Activated naive CD8-positive, alpha-beta T cell (primary cell): ENCODE data around the gene NCAM2.

Experiments
- H3K27ac Mint-ChIP-seq: one replicate; pipeline ENCODE4 v1.8.0; 2021; ENCODE audit warnings: mixed read lengths
- H3K27me3 Mint-ChIP-seq: one replicate; pipeline ENCODE4 v1.8.0; 2021; ENCODE audit warnings: mixed read lengths
- H3K36me3 Mint-ChIP-seq: one replicate; pipeline ENCODE4 v1.8.0; 2021; ENCODE audit warnings: mixed read lengths
- H3K4me1 Mint-ChIP-seq: one replicate; pipeline ENCODE4 v1.8.0; 2021; ENCODE audit warnings: low read depth, mixed read lengths
- H3K4me3 Mint-ChIP-seq: one replicate; pipeline ENCODE4 v1.8.0; 2021; ENCODE audit warnings: mild to moderate bottlenecking, mixed read lengths
- H3K9me3 Mint-ChIP-seq: one replicate; pipeline ENCODE4 v1.8.0; 2021; ENCODE audit warnings: low read depth, mixed read lengths

The NCAM2 gene

GRCh38 chr21:21290751-21291150 is 292.5 kb downstream of the NCAM2 start:
- Mint-ChIP-seq H3K27ac (no peak overlapping the region), H3K4me1 (no peaks in the 10 kb centered on the region), H3K9me3 (peaks cover 14% of the 10 kb centered on the region), H3K27me3 (no peaks in the 10 kb centered on the region), H3K36me3 (no peaks in the 10 kb centered on the region), H3K4me3 (no peak overlapping the region)

GRCh38 chr21:21291883-21292569 is 293.8 kb downstream of the NCAM2 start:
- Mint-ChIP-seq H3K4me1 (no peaks in the 10 kb centered on the region), H3K4me3 (no peak overlapping the region), H3K36me3 (no peaks in the 10 kb centered on the region), H3K27ac (no peak overlapping the region), H3K27me3 (no peaks in the 10 kb centered on the region), H3K9me3 (peaks cover 14% of the 10 kb centered on the region)

- H3K9me3 Mint-ChIP-seq: peaks cover 11% of the 10 kb centered on the region
- no peaks in the 10 kb centered on the region for H3K27me3 Mint-ChIP-seq
- no peaks in the 10 kb centered on the region for H3K36me3 Mint-ChIP-seq
- no peak overlapping the region for H3K4me3 Mint-ChIP-seq
- no peaks in the 10 kb centered on the region for H3K4me1 Mint-ChIP-seq
- no peak overlapping the region for H3K27ac Mint-ChIP-seq
These were observed 297.1 kb downstream of the NCAM2 start for GRCh38 chr21:21295303-21295702.

- H3K27ac Mint-ChIP-seq: no peak overlapping the region
- no peaks in the 10 kb centered on the region for H3K27me3 Mint-ChIP-seq
- peaks cover 11% of the 10 kb centered on the region for H3K9me3 Mint-ChIP-seq
- H3K4me1 Mint-ChIP-seq: no peaks in the 10 kb centered on the region
- no peak overlapping the region for H3K4me3 Mint-ChIP-seq
- H3K36me3 Mint-ChIP-seq: no peaks in the 10 kb centered on the region
These were observed 299.0 kb downstream of the NCAM2 start for GRCh38 chr21:21297211-21297610.

- Mint-ChIP-seq H3K4me3 (no peak overlapping the region), H3K4me1 (no peaks in the 10 kb centered on the region), H3K36me3 (no peaks in the 10 kb centered on the region), H3K9me3 (no peaks in the 10 kb centered on the region), H3K27me3 (no peaks in the 10 kb centered on the region), H3K27ac (no peak overlapping the region)
These were observed 302.8 kb downstream of the NCAM2 start for GRCh38 chr21:21301013-21301412.

GRCh38 chr21:21309510-21309909 is 311.3 kb downstream of the NCAM2 start:
- H3K27ac Mint-ChIP-seq: no peak overlapping the region
- no peaks in the 10 kb centered on the region for H3K36me3 Mint-ChIP-seq
- no peaks in the 10 kb centered on the region for H3K4me1 Mint-ChIP-seq
- peaks cover 11% of the 10 kb centered on the region for H3K9me3 Mint-ChIP-seq
- H3K4me3 Mint-ChIP-seq: no peak overlapping the region
- H3K27me3 Mint-ChIP-seq: no peaks in the 10 kb centered on the region

- Mint-ChIP-seq H3K4me3 (no peak overlapping the region), H3K36me3 (no peaks in the 10 kb centered on the region), H3K4me1 (no peaks in the 10 kb centered on the region), H3K27me3 (no peaks in the 10 kb centered on the region), H3K9me3 (peaks cover 8% of the 10 kb centered on the region), H3K27ac (no peak overlapping the region)
These were observed 326.1 kb downstream of the NCAM2 start for GRCh38 chr21:21324297-21324696.

GRCh38 chr21:21332492-21332891 is 334.3 kb downstream of the NCAM2 start:
- Mint-ChIP-seq H3K27ac (no peak overlapping the region), H3K4me1 (no peaks in the 10 kb centered on the region), H3K36me3 (no peaks in the 10 kb centered on the region), H3K27me3 (no peaks in the 10 kb centered on the region), H3K9me3 (no peaks in the 10 kb centered on the region), H3K4me3 (no peak overlapping the region)

DNA sequence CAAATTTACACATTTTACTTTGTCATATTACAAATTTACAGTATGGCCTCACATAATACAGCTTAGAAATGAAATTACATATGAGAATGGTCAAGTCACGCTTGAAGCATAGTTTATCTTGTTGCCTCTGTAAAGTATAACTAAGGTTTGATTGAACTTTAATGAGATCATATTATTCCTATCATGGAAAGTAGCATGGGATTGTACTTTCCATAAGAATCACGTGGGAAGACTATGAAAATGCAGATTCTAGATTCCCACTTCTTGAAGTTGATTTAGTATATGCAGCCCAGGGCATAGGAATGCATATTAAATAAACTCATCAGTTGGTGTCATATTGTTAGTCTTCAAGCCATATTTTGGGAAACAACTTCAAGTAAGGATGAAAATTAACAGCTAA is 342.8 kb downstream of the NCAM2 start:
- no peaks in the 10 kb centered on the region for H3K36me3 Mint-ChIP-seq
- H3K27ac Mint-ChIP-seq: no peak overlapping the region
- no peaks in the 10 kb centered on the region for H3K27me3 Mint-ChIP-seq
- no peak overlapping the region for H3K4me3 Mint-ChIP-seq
- peaks cover 13% of the 10 kb centered on the region for H3K9me3 Mint-ChIP-seq
- no peaks in the 10 kb centered on the region for H3K4me1 Mint-ChIP-seq

- no peaks in the 10 kb centered on the region for H3K36me3 Mint-ChIP-seq
- no peak overlapping the region for H3K27ac Mint-ChIP-seq
- H3K27me3 Mint-ChIP-seq: no peaks in the 10 kb centered on the region
- peaks cover 20% of the 10 kb centered on the region for H3K9me3 Mint-ChIP-seq
- H3K4me1 Mint-ChIP-seq: no peaks in the 10 kb centered on the region
- H3K4me3 Mint-ChIP-seq: no peak overlapping the region
These were observed 347.1 kb downstream of the NCAM2 start for GRCh38 chr21:21345296-21345695.

DNA sequence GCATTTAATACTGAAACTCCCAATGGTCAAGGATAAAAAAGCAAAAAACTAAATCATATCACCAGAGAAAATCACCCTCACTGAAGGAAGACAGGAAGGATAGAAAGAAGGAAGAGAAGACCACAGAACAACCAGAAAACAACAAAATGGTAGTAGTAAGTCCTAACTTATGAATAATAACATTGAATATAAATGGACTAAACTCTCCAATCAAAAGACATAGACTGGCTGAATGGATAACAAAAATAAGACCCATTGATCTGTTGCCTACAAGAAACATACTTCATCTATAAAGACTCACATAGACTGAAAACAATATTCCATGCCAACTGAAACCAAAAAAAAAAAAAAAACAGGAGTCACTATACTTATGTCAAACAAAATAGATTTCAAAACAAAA is 347.7 kb downstream of the NCAM2 start:
- H3K27ac Mint-ChIP-seq: no peak overlapping the region
- no peaks in the 10 kb centered on the region for H3K4me1 Mint-ChIP-seq
- H3K9me3 Mint-ChIP-seq: peaks cover 20% of the 10 kb centered on the region
- H3K36me3 Mint-ChIP-seq: no peaks in the 10 kb centered on the region
- H3K27me3 Mint-ChIP-seq: no peaks in the 10 kb centered on the region
- H3K4me3 Mint-ChIP-seq: no peak overlapping the region

DNA sequence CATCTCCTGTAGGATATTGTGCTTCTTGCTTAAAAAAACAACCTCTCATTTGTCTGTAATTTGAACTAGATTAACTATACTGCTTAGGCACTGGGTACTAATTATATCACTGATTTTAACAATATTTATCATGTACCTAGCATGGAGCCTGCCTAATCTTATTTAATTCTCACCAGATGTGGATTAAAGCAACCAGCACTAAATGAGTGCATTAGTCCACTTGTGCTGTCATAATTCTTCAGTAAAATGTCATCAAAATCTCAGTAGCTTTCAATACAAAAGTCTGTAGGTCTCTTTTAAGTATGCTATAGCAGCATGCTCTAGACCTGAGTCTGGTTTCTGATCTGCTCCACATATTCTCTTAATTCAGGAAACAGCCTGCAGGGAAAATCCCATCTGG is 368.1 kb downstream of the NCAM2 start:
- Mint-ChIP-seq H3K27me3 (no peaks in the 10 kb centered on the region), H3K4me3 (no peak overlapping the region), H3K27ac (no peak overlapping the region), H3K9me3 (peaks cover 4% of the 10 kb centered on the region), H3K36me3 (no peaks in the 10 kb centered on the region), H3K4me1 (no peaks in the 10 kb centered on the region)

- no peaks in the 10 kb centered on the region for H3K36me3 Mint-ChIP-seq
- no peaks in the 10 kb centered on the region for H3K4me1 Mint-ChIP-seq
- no peak overlapping the region for H3K27ac Mint-ChIP-seq
- H3K4me3 Mint-ChIP-seq: no peak overlapping the region
- peaks cover 4% of the 10 kb centered on the region for H3K9me3 Mint-ChIP-seq
- H3K27me3 Mint-ChIP-seq: no peaks in the 10 kb centered on the region
These were observed 369.4 kb downstream of the NCAM2 start for GRCh38 chr21:21367583-21367982.

DNA sequence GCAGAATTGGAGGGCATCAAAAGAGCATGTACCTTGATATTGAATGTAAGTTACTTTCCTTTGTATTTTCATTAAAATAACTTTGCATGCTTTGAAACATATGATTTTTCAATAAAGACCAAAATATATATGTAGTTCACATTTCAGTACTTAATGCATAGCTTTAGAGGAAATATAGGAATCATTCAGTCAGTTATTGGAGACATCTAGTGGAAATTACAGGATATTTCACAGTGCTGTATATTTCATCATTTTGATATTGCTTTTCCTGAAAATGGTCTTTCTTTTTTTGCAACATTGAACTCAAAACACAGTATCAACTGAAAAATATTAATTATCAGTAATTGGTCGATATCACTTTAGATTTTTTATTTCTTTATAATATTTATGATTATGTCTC is 375.8 kb downstream of the NCAM2 start:
- Mint-ChIP-seq H3K4me3 (no peak overlapping the region), H3K9me3 (peaks cover 4% of the 10 kb centered on the region), H3K27ac (no peak overlapping the region), H3K36me3 (no peaks in the 10 kb centered on the region), H3K27me3 (no peaks in the 10 kb centered on the region), H3K4me1 (no peaks in the 10 kb centered on the region)

- no peaks in the 10 kb centered on the region for H3K27me3 Mint-ChIP-seq
- peaks cover 5% of the 10 kb centered on the region for H3K9me3 Mint-ChIP-seq
- no peaks in the 10 kb centered on the region for H3K4me1 Mint-ChIP-seq
- H3K36me3 Mint-ChIP-seq: no peaks in the 10 kb centered on the region
- no peak overlapping the region for H3K4me3 Mint-ChIP-seq
- H3K27ac Mint-ChIP-seq: no peak overlapping the region
These were observed 384.9 kb downstream of the NCAM2 start for GRCh38 chr21:21383126-21383525.

GRCh38 chr21:21384977-21385376 is 386.8 kb downstream of the NCAM2 start:
- Mint-ChIP-seq H3K4me1 (no peaks in the 10 kb centered on the region), H3K36me3 (no peaks in the 10 kb centered on the region), H3K9me3 (peaks cover 5% of the 10 kb centered on the region), H3K27me3 (no peaks in the 10 kb centered on the region), H3K27ac (no peak overlapping the region), H3K4me3 (no peak overlapping the region)
